Esophagus (tissue), 2 donors: ENCODE data around the gene MFNG. TPM values are rescaled to one million over a fixed set of nuclear protein-coding genes. Genes with fewer than 3 reads are reported as not detected.

Source experiments
- H3K27ac ChIP-seq, 2 donors: one replicate each; pipeline ENCODE4 v1.5.1; 2013; ENCODE audit warnings: low read depth in 2 of 2, mild to moderate bottlenecking in 2 of 2, inconsistent platforms in 1 of 2, low read length in 1 of 2, moderate library complexity in 1 of 2
- H3K27me3 ChIP-seq, 2 donors: one replicate each; pipeline ENCODE4 v1.6.1; 2013; ENCODE audit warnings: low read length in 2 of 2, control low read depth in 1 of 2, mild to moderate bottlenecking in 1 of 2; ENCODE audit not compliant: insufficient read depth in 2 of 2, control insufficient read depth in 1 of 2
- H3K36me3 ChIP-seq, 2 donors: one replicate each; pipeline ENCODE4 v1.6.1; 2013; ENCODE audit warnings: low read length in 1 of 2; ENCODE audit not compliant: control insufficient read depth in 2 of 2, insufficient read depth in 2 of 2
- H3K4me1 ChIP-seq, 2 donors: one replicate each; pipeline ENCODE4 v1.6.1; 2013; ENCODE audit warnings: low read length in 1 of 2; ENCODE audit not compliant: control insufficient read depth in 2 of 2, insufficient read depth in 2 of 2
- H3K4me3 ChIP-seq, 2 donors: one replicate each; pipeline ENCODE4 v1.5.1; 2013; ENCODE audit warnings: low read length in 2 of 2, mild to moderate bottlenecking in 2 of 2, low read depth in 1 of 2, moderate library complexity in 1 of 2
- H3K9me3 ChIP-seq, 2 donors: one replicate each; pipeline ENCODE4 v1.6.1; 2013; ENCODE audit warnings: mild to moderate bottlenecking in 2 of 2, low read depth in 1 of 2, low read length in 1 of 2, moderate library complexity in 1 of 2; ENCODE audit not compliant: control insufficient read depth in 2 of 2, insufficient read depth in 1 of 2
- WGBS, 2 donors: extraction: QIAGEN DNeasy Blood & Tissue Kit; methylation state at CpG; one replicate each; pipeline ENCODE4 v1.1.7; 2013; 5-methylcytosine and 5-hydroxymethylcytosine counted together
- polyA plus RNA-seq, 2 donors: library from polyadenylated mRNA; stranded (reverse); fragments of 200-250 nt; gene quantifications; one replicate each; pipeline ENCODE4 v1.2.3, GENCODE V29; 2013
- donor health status: healthy with polysubstance abuse.
- donor health status: Bipolar disorder and iron deficiency.

Gene MFNG
- polyA plus RNA-seq, 2 donors = 2.6 to 3.1 TPM

DNA sequence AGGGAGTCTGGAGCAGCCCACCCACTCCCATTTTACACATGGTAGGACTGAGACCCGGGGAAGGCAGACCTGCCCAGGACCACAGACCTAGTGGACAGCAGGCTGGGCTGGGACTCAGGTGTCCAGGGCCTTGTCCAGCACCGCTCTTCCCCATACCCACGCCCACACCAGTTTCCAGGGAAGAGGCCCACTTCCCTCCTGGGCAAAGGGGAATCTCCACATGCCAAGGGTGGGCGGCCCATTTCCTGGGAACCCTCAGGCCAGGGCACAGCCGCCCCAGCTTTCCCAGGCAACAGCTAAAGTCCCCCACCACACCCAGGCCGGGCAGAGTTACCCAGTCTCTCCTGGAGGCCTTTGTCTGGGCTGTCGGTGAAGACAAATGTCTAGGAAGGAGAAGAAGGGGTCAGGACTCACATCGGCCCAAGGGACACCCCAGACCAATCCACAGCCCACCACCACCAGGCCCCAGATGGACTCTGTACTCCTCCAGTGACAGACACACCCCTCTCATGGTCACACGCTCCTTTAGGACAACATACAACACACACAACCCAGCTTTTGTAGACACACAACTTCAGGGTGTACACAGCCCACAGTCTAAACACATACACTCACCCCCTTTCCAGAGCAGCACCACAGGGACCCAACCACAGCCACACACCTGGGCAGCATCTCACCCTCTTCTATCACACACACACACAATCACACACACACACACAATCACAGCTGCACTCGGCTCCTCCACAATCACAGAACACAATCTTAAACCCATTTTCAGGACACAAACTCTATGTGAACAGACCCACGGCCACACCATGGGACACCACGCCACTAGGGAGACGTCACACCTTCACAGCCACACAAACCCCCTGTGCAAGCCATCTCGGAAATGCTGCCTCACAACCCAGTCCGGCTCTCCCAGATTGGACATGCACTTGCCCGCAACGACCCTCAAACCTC, 5.5 kb downstream of the MFNG start:
- Histone ChIP-seq H3K4me1 (peaks cover 0 to 3% of the 10 kb centered on the region in 2 donors), H3K27me3 (no peaks in the 10 kb centered on the region)
- 82 to 85% methylated on average over 17 of the region's 17 CpGs for WGBS, 2 donors

DNA sequence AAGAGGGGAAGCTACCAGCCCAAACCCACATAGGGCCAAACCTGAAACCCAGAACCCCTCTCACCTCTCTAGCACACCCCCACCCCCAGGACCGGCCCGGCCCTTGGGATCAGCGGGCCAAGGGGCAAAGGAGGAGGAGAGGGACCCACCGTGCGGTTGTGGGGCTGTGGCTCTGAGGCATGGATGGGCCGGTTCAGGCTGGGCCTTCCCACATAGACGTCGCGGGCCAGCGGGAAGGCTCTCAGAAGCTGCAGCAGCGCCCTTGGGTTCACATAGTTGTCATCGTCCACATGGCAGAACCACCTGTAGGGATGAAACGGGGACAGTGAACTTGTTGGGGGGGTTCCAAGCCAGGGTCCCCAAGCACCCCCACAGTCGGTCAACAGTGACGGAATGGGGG, 7.0 kb downstream of the MFNG start:
- Histone ChIP-seq H3K27me3 (no peaks in the 10 kb centered on the region), H3K4me3 (no peak overlapping the region), H3K36me3 (peaks cover 0 to 4% of the 10 kb centered on the region in 2 donors), H3K4me1 (peaks cover 0 to 3% of the 10 kb centered on the region in 2 donors), H3K27ac (no peak overlapping the region), H3K9me3 (no peaks in the 10 kb centered on the region)
- 86 to 87% methylated on average over 15 of the region's 15 CpGs for WGBS, 2 donors

More for the DNA sequence above, 5.5 kb downstream of the MFNG start:
- no peak overlapping the region for H3K27ac ChIP-seq
- no peak overlapping the region for H3K4me3 ChIP-seq
- H3K9me3 ChIP-seq = no peaks in the 10 kb centered on the region
- peaks cover 0 to 4% of the 10 kb centered on the region in 2 donors for H3K36me3 ChIP-seq

DNA sequence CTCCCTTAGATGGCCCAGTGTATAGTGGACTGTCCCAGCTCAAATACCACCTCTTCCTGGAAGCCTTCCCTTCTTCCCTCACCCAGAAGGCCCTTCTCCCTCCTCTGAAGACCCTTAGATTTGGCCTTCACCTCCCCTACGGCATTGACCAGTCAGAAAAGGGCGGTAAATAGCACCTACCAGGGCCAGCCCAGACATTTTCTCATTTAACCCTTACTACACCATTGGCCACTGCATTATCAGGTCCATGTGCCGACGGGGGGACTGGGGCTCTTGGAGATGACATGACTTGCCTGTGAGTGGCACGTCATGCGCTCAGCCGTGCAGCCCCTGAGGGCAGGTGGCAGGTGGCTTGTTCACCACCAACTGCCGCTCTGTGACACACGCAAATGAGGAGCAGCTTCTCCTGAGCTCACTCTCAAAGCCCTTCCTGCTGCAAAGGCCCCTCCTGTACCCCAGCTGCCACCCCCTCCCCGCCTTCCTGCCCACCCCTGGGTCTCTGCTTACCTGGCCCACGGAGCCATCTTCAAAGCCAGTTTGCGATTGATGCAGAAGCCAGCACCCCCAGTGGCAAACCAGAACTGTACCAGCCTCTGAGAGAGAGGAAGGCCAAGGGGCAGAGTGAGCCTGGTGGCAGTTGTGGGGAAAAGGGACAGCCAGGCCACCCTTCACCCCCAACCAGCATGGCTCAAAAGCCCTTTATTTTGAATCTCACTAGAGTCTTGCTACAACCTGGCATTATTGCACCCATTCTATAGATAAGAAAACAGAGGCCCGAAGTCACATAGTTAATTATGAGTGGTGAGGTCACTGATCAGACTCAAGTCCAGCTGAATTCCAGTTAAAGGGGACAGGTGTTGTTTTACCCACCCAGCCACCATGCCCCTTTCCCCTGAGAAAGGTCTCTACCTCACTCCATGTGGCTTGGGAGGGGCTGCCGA, 9.5 kb downstream of the MFNG start:
- WGBS, 2 donors = 73 to 79% methylated on average over 14 of the region's 14 CpGs

DNA sequence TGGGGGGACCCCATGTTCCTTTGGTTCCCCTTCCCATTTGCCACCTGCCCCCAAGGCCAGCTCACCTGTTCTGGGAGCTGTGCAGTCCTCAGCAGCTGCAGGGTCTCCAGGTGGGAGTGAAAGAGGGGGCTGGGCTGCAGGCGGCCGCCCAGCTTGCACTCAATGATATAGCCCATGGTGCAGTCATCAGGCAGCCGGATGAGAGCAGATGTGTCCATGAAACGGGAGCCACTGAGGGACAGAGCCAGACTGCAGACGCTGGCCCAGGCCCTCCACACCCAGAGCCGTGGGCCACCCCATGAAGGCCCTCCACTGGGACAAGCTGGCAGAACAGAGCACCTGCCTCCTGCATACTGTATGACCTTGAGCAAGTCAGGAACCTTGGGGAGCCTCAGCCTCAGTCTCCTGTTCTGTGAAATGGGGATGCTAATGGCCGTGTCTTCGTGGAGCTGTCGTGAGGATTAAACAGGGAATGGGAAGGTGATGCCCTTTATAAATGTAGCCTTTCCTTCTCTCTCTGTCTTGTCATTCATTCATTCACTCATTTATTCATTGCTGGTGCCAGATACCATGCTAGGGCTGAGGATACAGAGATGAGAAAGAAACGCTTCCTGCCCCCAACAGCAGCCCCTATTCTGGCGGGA, 11.6 kb downstream of the MFNG start:
- H3K9me3 ChIP-seq = no peaks in the 10 kb centered on the region
- 84 to 88% methylated on average over 11 of the region's 11 CpGs for WGBS, 2 donors
- H3K4me1 ChIP-seq = no peaks in the 10 kb centered on the region
- H3K4me3 ChIP-seq = no peak overlapping the region
- no peaks in the 10 kb centered on the region for H3K27me3 ChIP-seq
- peaks cover 0 to 4% of the 10 kb centered on the region in 2 donors for H3K36me3 ChIP-seq
- H3K27ac ChIP-seq = no peak overlapping the region

More for the DNA sequence above, 9.5 kb downstream of the MFNG start:
- no peaks in the 10 kb centered on the region for H3K4me1 ChIP-seq
- H3K9me3 ChIP-seq = no peaks in the 10 kb centered on the region
- no peak overlapping the region for H3K4me3 ChIP-seq
- H3K27ac ChIP-seq = no peak overlapping the region
- H3K36me3 ChIP-seq = peaks cover 0 to 4% of the 10 kb centered on the region in 2 donors
- no peaks in the 10 kb centered on the region for H3K27me3 ChIP-seq

DNA sequence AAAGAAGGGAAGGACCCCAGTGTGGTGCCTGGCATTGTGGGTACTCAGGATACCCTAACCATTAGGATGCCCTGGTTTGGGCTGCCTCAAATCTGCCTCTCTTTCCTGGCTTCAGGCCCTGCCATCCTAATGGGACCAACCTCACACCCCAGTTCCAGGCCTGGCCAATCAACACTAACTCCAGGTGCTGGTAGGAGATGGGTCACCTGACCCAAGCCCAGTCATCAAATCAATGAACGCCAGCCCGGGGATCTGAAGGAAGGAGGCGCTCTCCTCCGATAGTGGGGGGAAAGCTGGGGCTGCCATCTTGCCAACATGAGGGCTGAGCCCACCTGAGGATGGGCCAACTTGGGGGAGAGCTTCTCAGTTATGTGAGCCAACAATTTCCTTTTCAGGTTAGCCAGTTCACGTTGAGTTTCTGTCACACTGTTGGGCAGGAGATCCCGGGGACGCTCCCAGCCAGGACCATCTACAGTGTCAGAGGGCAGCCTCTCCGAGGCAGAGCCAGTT, 12.7 kb downstream of the MFNG start:
- no peak overlapping the region for H3K4me3 ChIP-seq
- H3K27me3 ChIP-seq = no peaks in the 10 kb centered on the region
- no peak overlapping the region for H3K27ac ChIP-seq
- no peaks in the 10 kb centered on the region for H3K36me3 ChIP-seq
- WGBS, 2 donors = 74 to 83% methylated on average over 8 of the region's 8 CpGs
- H3K9me3 ChIP-seq = no peaks in the 10 kb centered on the region
- H3K4me1 ChIP-seq = no peaks in the 10 kb centered on the region

DNA sequence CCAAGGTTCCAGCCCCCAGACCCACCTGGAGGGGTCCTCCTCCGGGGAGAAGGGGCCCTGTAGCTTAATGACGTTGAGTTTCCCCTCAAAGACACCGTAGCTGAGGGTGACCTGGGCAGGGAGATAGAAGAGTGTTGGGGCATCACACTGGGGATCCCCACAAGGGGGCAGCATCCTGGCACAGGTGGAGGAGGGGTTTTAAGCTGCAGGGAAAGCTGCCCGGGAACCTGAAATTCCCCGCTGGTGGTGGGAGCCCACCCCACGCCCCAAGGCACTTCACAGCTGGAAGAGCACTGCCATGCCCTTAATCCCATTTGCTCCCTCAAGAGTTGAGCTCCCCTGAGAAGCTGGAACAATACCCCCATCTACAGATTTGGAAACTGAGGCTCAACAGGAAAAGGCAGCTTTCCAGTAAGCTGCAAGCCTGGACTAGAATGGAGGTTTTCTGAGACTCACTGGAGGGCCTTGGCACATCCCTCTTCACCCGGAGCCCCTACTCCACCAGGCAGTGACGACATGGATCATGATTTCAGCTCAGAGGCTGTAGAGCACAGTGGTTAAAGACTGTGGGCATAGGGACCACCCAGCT, 13.7 kb downstream of the MFNG start:
- no peaks in the 10 kb centered on the region for H3K27me3 ChIP-seq
- H3K27ac ChIP-seq = no peak overlapping the region
- H3K36me3 ChIP-seq = no peaks in the 10 kb centered on the region
- WGBS, 2 donors = 37 to 40% methylated on average over 8 of the region's 8 CpGs
- no peaks in the 10 kb centered on the region for H3K4me1 ChIP-seq
- no peaks in the 10 kb centered on the region for H3K9me3 ChIP-seq
- no peak overlapping the region for H3K4me3 ChIP-seq

DNA sequence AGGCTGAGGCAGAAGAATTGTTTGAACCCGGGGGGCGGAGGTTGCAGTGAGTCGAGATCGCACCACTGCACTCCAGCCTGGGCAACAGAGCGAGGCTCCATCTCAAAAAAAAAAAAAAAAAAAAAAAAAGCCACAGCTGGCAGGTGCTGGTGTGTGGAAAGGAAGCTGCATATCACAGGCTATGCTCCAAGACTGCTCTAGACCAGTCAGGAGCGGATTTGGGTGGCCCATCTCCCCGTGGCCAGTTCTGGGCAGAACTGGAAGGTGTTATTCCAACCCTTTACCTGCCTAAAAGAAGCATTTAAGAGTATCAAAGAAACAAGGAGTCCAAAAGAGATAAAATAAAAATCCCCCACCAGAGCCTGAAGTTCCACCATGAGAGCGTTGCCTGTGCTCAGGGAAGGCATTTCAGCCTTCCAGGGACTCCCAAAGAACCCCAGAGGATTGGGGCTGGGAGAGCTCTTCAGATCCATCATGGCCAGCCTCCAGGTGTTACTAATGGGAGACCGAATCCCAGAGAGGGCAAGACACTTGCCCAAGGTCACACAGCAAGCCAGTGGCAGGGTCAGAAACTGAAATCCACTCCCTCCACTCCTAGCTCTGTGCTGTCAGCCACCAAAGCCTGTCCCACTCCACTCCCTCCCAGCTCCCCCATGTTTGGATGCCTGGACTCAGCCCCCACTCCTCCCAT, 14.3 kb downstream of the MFNG start:
- WGBS, 2 donors = 82 to 88% methylated on average over 9 of the region's 9 CpGs
- Histone ChIP-seq H3K27ac (no peak overlapping the region), H3K27me3 (no peaks in the 10 kb centered on the region), H3K9me3 (no peaks in the 10 kb centered on the region), H3K4me3 (no peak overlapping the region), H3K4me1 (no peaks in the 10 kb centered on the region), H3K36me3 (no peaks in the 10 kb centered on the region)

DNA sequence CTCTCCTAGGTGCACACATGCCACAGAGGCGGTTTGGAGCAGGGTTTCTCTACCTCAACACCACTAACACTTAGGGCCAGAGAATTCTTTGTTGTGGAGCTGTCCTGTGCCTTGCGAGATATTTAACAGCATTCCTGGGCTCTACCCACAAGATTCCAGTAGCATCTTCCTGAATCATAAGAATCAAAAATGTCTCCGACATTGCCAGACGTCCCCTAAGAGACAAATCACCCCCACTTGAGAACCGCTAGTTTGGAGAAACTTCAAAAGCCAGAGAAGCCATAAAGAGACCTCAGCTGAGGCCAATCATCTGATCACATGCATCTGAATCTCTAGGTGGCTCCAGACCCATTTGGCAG, 16.1 kb downstream of the MFNG start:
- no peaks in the 10 kb centered on the region for H3K4me1 ChIP-seq
- no peak overlapping the region for H3K27ac ChIP-seq
- no peaks in the 10 kb centered on the region for H3K27me3 ChIP-seq
- WGBS, 2 donors = 80 to 85% methylated on average over 5 of the region's 5 CpGs
- no peak overlapping the region for H3K4me3 ChIP-seq
- no peaks in the 10 kb centered on the region for H3K9me3 ChIP-seq
- H3K36me3 ChIP-seq = peaks cover 0 to 3% of the 10 kb centered on the region in 2 donors
